VCaP (cell line): ENCODE measurements around the gene TMCO4.
"Not testable (repeated sequence)": the region's sequence is repeated elsewhere in the genome, so short reads cannot be mapped to it uniquely, and the experiment has no call there.

Source experiments
- H3K27ac ChIP-seq: fragments of 450-650 bp; 2 replicates; pipeline ENCODE4 v1.5.1; 2017
- TF ChIP-seq, protein P1 (sequence below): fragments of 450-650 bp; conservative IDR thresholded peaks from 2 replicates; pipeline ENCODE4 v1.5.1; 2017; ENCODE audit warnings: mild to moderate bottlenecking, moderate library complexity

Gene TMCO4

DNA sequence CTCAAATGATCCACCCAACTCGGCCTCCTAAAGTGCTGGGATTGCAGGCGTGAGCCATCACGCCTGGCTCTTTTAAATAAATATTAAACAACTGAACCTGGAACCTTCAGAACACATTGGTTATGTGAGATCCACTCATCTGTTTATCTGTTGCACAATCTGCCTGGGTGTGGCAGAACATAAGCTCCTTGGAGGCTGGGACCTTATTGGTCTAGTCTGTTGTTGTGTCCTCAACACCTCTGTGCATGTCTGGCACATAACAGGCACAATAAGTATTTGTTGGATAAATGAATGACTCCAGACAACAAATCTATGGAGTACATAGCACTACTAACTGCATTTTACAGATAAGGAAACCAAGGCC, 159.7 kb downstream of the TMCO4 start:
- TF ChIP-seq, protein P1, sequence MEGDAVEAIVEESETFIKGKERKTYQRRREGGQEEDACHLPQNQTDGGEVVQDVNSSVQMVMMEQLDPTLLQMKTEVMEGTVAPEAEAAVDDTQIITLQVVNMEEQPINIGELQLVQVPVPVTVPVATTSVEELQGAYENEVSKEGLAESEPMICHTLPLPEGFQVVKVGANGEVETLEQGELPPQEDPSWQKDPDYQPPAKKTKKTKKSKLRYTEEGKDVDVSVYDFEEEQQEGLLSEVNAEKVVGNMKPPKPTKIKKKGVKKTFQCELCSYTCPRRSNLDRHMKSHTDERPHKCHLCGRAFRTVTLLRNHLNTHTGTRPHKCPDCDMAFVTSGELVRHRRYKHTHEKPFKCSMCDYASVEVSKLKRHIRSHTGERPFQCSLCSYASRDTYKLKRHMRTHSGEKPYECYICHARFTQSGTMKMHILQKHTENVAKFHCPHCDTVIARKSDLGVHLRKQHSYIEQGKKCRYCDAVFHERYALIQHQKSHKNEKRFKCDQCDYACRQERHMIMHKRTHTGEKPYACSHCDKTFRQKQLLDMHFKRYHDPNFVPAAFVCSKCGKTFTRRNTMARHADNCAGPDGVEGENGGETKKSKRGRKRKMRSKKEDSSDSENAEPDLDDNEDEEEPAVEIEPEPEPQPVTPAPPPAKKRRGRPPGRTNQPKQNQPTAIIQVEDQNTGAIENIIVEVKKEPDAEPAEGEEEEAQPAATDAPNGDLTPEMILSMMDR = no peak
- H3K27ac ChIP-seq = peak overlapping the region; percentile 36

DNA sequence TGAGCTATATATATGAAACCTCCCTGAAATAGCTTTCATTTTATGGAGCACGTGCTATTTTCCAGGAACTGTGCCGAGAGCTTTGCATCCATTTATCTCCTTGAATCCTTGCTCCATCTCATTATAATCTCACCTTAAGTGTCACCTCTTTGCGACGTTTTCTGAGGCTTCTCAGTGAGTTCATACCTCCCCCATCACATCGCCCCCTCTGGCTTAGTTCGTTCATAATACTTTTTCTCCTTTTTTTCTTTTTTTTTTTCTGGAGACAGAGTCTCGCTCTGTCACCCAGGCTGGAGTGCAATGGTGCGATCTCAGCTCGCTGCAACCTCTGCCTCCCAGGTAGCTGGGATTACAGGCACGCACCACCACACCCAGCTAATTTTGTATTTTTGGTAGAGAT, 160.5 kb downstream of the TMCO4 start:
- H3K27ac ChIP-seq = not testable (repeated sequence)

DNA sequence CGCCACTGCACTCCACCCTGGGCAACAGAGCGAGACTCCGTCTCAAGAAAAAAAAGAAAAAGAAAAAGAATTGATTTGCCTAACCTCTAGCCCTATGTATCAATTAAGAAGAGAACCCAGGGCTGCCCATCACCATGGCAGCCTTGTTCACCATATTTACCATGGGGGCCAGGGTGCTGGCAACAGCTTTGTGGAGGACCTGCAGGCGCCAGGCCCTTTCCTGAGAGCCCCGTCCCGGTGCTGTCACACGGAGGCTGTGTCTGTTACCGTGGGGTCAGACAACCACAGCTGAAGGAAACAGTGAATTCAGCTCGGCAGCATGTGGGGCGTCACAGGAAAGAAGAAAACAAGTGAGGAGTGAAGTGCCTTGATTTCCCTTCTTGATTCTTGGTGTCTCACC, 162.1 kb downstream of the TMCO4 start:
- TF ChIP-seq, protein P1 = no peak
- H3K27ac ChIP-seq = no peak overlapping the region

DNA sequence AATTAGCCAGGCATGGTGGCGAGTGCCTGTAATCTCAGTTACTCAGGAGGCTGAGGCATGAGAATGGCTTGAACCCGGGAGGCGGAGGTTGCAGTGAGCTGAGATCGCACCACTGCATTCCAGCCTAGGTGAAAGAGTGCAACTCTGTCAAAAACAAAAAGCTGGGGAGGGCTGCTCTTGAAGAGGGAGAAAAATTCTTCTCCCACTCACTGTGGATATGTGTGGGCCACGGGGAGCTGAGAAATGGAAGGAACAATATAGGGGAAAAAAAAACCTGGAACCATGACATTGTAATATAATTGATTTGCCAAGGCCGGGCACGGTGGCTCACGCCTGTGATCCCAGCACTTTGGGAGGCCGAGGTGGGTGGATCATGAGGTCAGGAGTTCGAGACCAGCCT, 163.0 kb downstream of the TMCO4 start:
- not testable (repeated sequence) for H3K27ac ChIP-seq

DNA sequence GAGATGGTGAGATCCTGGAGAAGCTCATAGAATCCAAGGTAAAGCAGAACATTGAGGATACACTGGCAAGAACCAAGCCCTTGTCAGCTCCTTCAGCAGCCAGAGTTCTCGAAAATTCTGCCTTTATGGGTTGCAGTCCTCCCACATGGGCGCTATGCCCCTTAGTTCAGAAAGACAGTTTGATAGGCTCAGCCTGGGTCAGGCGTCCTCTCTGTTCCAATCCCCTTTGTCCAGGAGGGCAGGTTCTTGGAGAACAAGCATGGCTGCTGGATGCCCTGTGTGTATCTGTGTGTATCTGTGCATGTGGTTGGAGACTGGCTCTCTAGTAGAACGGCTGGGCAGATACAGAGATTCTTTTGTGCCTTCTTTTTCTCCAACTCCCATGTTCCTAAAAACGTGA, 163.7 kb downstream of the TMCO4 start:
- TF ChIP-seq, protein P1 = no peak
- no peak overlapping the region for H3K27ac ChIP-seq

DNA sequence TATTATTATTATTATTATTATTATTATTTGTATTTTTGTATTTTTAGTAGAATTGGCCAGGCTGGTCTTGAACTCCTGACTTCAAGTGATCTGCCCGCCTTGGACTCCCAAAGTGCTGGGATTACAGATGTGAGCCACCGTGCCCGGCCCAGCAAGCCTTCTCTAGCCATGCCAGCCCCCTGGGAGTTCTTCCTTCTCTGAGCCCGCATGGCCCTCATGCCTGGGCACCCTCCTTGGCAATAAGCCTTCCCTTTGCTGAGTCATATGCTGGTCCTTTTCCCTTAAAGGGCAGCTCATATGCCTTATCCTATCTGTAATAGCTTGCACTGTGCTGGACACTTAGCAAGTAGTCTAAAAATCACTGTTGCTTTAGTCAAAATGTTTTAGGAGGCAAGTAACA, 164.1 kb downstream of the TMCO4 start:
- H3K27ac ChIP-seq = no peak overlapping the region
- TF ChIP-seq, protein P1 = no peak

DNA sequence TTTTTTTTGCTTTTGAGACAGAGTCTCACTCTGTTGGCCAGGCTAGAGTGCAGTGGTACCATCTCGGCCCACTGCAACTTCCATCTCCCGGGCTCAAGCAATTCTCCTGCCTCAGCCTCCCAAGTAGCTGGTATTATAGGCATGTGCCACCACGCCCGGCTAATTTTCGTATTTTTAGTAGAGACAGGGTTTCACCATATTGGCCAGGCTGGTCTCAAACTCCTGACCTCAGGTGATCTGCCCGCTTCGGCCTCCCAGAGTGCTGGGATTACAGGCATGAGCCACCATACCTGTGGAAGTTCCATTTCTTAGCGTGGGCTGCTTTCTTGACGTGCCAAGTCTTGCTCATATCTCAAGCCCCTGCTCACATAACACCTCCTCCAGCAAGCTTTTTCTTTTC, 164.7 kb downstream of the TMCO4 start:
- H3K27ac ChIP-seq = not testable (repeated sequence)

DNA sequence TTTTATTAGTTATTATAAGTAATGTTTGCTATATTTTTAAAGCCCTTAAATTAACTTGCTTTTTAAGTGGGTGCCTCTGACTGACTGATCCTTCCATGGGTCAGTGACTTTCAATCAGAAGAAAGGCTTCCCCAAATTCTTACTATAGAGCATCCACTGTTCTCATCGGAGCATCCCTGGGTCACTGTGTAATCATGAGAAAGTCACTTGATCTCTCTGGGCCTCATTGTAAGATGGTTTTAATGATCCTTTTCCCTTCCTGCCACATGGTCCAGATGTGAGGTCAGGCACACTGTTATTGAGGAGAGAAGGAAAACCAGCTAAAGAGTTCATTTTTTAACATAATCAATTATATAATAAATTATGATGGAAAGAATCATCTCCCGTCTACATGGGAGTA, 166.6 kb downstream of the TMCO4 start:
- no peak overlapping the region for H3K27ac ChIP-seq
- TF ChIP-seq, protein P1 = no peak
